ENCODE results near the gene NHLH1.

Gene NHLH1

GRCh38 chr1:160359559-160360226 lies 7.2 kb upstream of the NHLH1 start:
- DNase-seq (ENCODE audit: low spot score): no peak

- no peak for DNase-seq (ENCODE audit: low spot score)
Observed at GRCh38 chr1:160360227-160360695, 6.6 kb upstream of the NHLH1 start.

- DNase-seq (ENCODE audit: low spot score): no peak
Observed at GRCh38 chr1:160361199-160361598, 5.7 kb upstream of the NHLH1 start.

GRCh38 chr1:160361814-160362167 lies 5.1 kb upstream of the NHLH1 start:
- no peak for DNase-seq (ENCODE audit: low spot score)

- no peak for DNase-seq (ENCODE audit: low spot score)
Observed at GRCh38 chr1:160362168-160362957, 4.5 kb upstream of the NHLH1 start.

GRCh38 chr1:160363010-160363409 lies 3.9 kb upstream of the NHLH1 start:
- DNase-seq (ENCODE audit: low spot score): no peak

- no peak for DNase-seq (ENCODE audit: low spot score)
Observed at GRCh38 chr1:160363951-160364735, 2.7 kb upstream of the NHLH1 start.

- no peak for DNase-seq (ENCODE audit: low spot score)
Observed at GRCh38 chr1:160365325-160365724, 1.5 kb upstream of the NHLH1 start.

GRCh38 chr1:160367516-160367900 lies 637 bp downstream of the NHLH1 start:
- DNase-seq (ENCODE audit: low spot score): no peak

GRCh38 chr1:160367934-160368923 lies 1.4 kb downstream of the NHLH1 start:
- no peak for DNase-seq (ENCODE audit: low spot score)

GRCh38 chr1:160369087-160369486 lies 2.2 kb downstream of the NHLH1 start:
- no peak for DNase-seq (ENCODE audit: low spot score)

GRCh38 chr1:160370561-160371345 lies 3.9 kb downstream of the NHLH1 start:
- no peak for DNase-seq (ENCODE audit: low spot score)

GRCh38 chr1:160371346-160371631 lies 4.4 kb downstream of the NHLH1 start:
- DNase-seq (ENCODE audit: low spot score): no peak

GRCh38 chr1:160371756-160372155 lies 4.9 kb downstream of the NHLH1 start:
- no peak for DNase-seq (ENCODE audit: low spot score)

- no peak for DNase-seq (ENCODE audit: low spot score)
Observed at GRCh38 chr1:160373696-160374095, 6.8 kb downstream of the NHLH1 start.

- no peak for DNase-seq (ENCODE audit: low spot score)
Observed at GRCh38 chr1:160374306-160375110, 7.6 kb downstream of the NHLH1 start.

GRCh38 chr1:160375788-160376524 lies 9.1 kb downstream of the NHLH1 start:
- no peak for DNase-seq (ENCODE audit: low spot score)

- DNase-seq (ENCODE audit: low spot score): peak; percentile 65
Observed at GRCh38 chr1:160376525-160377131, 9.8 kb downstream of the NHLH1 start.

GRCh38 chr1:160377585-160378206 lies 10.8 kb downstream of the NHLH1 start:
- no peak for DNase-seq (ENCODE audit: low spot score)
